GM21576 (cell line): ENCODE results near the gene DNASE1L1.
A peak's percentile ranks its signal among the peaks of the same experiment; 100 is the strongest.
"Not testable (repeated sequence)": the region's sequence is repeated elsewhere in the genome, so short reads cannot be mapped to it uniquely, and the experiment has no call there.

Experiments used
- ATAC-seq: cut with Tn5 transposase; IDR thresholded peaks from one replicate; pipeline ENCODE4 v1.9.1; 2021; ENCODE audit warnings: mild to moderate bottlenecking, moderate library complexity; ENCODE audit not compliant: unreplicated experiment

The DNASE1L1 gene

GRCh38 chrX:154408659-154409221, 314 bp downstream of the DNASE1L1 start:
- ATAC-seq: no peak

GRCh38 chrX:154404625-154405192, 4.3 kb downstream of the DNASE1L1 start:
- no peak for ATAC-seq

- ATAC-seq: no peak
Measured at GRCh38 chrX:154403858-154404257, 5.2 kb downstream of the DNASE1L1 start.

GRCh38 chrX:154403192-154403591, 5.9 kb downstream of the DNASE1L1 start:
- no peak for ATAC-seq

GRCh38 chrX:154402622-154403127, 6.4 kb downstream of the DNASE1L1 start:
- no peak for ATAC-seq

GRCh38 chrX:154401918-154402621, 7.0 kb downstream of the DNASE1L1 start:
- ATAC-seq: no peak

GRCh38 chrX:154401045-154401799, 7.8 kb downstream of the DNASE1L1 start:
- ATAC-seq: no peak

- not testable (repeated sequence) for ATAC-seq
Measured at GRCh38 chrX:154400369-154400817, 8.7 kb downstream of the DNASE1L1 start.

GRCh38 chrX:154399527-154400368, 9.3 kb downstream of the DNASE1L1 start:
- ATAC-seq: no peak

- no peak for ATAC-seq
Measured at GRCh38 chrX:154398668-154399526, 10.2 kb downstream of the DNASE1L1 start.

- peak; percentile 63 for ATAC-seq
Measured at GRCh38 chrX:154397888-154398667, 11.0 kb downstream of the DNASE1L1 start, which contains the start of gene RPL10. RPL10 (plus strand) TSS chrX:154398377; CDS start chrX:154398520, 143 bp downstream.

GRCh38 chrX:154396973-154397887, 11.8 kb downstream of the DNASE1L1 start:
- ATAC-seq: peak; percentile 43

GRCh38 chrX:154396363-154396762, 12.7 kb downstream of the DNASE1L1 start:
- not testable (repeated sequence) for ATAC-seq

GRCh38 chrX:154389812-154390747, 19.0 kb downstream of the DNASE1L1 start:
- ATAC-seq: peak; percentile 65

GRCh38 chrX:154388649-154389048, 20.4 kb downstream of the DNASE1L1 start:
- not testable (repeated sequence) for ATAC-seq

- ATAC-seq: not testable (repeated sequence)
Measured at GRCh38 chrX:154388094-154388493, 21.0 kb downstream of the DNASE1L1 start.
